ENCODE measurements around the gene ATP6V1G1.
"Not testable (repeated sequence)": the region's sequence is repeated elsewhere in the genome, so short reads cannot be mapped to it uniquely, and the experiment has no call there.

The ATP6V1G1 gene

GRCh38 chr9:114580609-114581193 is 6.9 kb upstream of the ATP6V1G1 start:
- no peak for DNase-seq

GRCh38 chr9:114583371-114584155 is 4.0 kb upstream of the ATP6V1G1 start:
- DNase-seq, result no peak

- no peak for DNase-seq
Observed at GRCh38 chr9:114588210-114588609, 641 bp downstream of the ATP6V1G1 start.

- no peak for DNase-seq
Observed at GRCh38 chr9:114588651-114589526, 1.3 kb downstream of the ATP6V1G1 start.

- no peak for DNase-seq
Observed at GRCh38 chr9:114590328-114590727, 2.8 kb downstream of the ATP6V1G1 start.

GRCh38 chr9:114591291-114591787 is 3.8 kb downstream of the ATP6V1G1 start:
- no peak for DNase-seq

GRCh38 chr9:114591849-114592248 is 4.3 kb downstream of the ATP6V1G1 start:
- no peak for DNase-seq

- DNase-seq, result no peak
Observed at GRCh38 chr9:114592356-114592755, 4.8 kb downstream of the ATP6V1G1 start.

GRCh38 chr9:114594136-114594535 is 6.6 kb downstream of the ATP6V1G1 start:
- DNase-seq, result no peak

- DNase-seq, result not testable (repeated sequence)
Observed at GRCh38 chr9:114600502-114601248, 13.1 kb downstream of the ATP6V1G1 start.

- not testable (repeated sequence) for DNase-seq
Observed at GRCh38 chr9:114601787-114602186, 14.2 kb downstream of the ATP6V1G1 start.

- no peak for DNase-seq
Observed at GRCh38 chr9:114602620-114603019, 15.1 kb downstream of the ATP6V1G1 start.

GRCh38 chr9:114603248-114603647 is 15.7 kb downstream of the ATP6V1G1 start:
- no peak for DNase-seq

GRCh38 chr9:114604989-114605388 is 17.4 kb downstream of the ATP6V1G1 start:
- DNase-seq, result no peak

- DNase-seq, result no peak
Observed at GRCh38 chr9:114606068-114606467, 18.5 kb downstream of the ATP6V1G1 start.

GRCh38 chr9:114606597-114607207 is 19.1 kb downstream of the ATP6V1G1 start:
- no peak for DNase-seq

- DNase-seq, result no peak
Observed at GRCh38 chr9:114607671-114608524, 20.3 kb downstream of the ATP6V1G1 start.

GRCh38 chr9:114608525-114608796 is 20.9 kb downstream of the ATP6V1G1 start:
- no peak for DNase-seq

- no peak for DNase-seq
Observed at GRCh38 chr9:114611516-114612271, 24.1 kb downstream of the ATP6V1G1 start.

- DNase-seq, result peak; percentile 25
Observed at GRCh38 chr9:114612272-114612923, 24.8 kb downstream of the ATP6V1G1 start.
